Stomach (tissue), 4 donors: Measurements from ENCODE around the gene LRFN2.

ENCODE experiments used
- POLR2A ChIP-seq, 4 donors: fragments of 450-650 bp; IDR thresholded peaks; one replicate each; pipeline ENCODE4 v1.6.1; 2016; ENCODE audit warnings: antibody characterized with exemption in 4 of 4, control low read depth in 2 of 4, mild to moderate bottlenecking in 1 of 4, moderate library complexity in 1 of 4
- TF ChIP-seq, protein P1 (sequence below), 7 experiments: fragments of 450-650 bp in 4 of 7; fragments of 200-600 bp in 3 of 7; sonication (generic) in 3 of 7; IDR thresholded peaks; one replicate each; pipeline ENCODE4 v1.5.1; 2016 to 2019; ENCODE audit warnings: antibody characterized with exemption in 7 of 7, control low read depth in 2 of 7, mild to moderate bottlenecking in 1 of 7

DNA sequence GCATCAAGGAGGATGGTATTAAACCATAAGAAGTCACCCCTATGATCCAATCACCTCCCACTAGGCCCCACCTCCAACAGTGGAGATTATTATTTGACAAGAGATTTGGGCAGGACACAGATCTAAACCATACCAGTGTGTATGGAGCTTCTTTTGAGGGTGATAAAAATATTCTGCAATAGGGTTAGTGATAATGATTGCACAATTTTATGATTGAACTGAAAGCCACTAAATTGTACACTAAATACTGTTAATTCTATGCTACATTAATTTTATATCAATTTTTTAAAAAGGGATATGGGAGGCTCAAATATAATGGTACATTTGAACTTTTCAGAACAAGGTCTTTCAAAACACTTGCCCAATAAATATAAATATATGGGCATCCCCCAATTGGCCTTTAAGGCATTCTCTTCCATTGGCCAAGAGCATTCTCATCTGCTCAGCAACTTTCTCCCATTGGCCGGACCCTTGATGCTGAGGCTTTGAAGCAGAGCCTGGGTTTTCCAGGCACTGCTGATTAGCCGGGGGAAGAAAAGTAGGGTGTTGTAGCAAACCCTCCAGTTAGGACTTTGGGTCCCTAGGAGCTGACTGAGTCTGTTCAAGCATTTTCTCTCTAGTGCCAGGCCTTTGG is 209.9 kb downstream of the LRFN2 start:
- TF ChIP-seq POLR2A (IDR thresholded peaks at IDR 0.05): no peak
- TF ChIP-seq, protein P1, sequence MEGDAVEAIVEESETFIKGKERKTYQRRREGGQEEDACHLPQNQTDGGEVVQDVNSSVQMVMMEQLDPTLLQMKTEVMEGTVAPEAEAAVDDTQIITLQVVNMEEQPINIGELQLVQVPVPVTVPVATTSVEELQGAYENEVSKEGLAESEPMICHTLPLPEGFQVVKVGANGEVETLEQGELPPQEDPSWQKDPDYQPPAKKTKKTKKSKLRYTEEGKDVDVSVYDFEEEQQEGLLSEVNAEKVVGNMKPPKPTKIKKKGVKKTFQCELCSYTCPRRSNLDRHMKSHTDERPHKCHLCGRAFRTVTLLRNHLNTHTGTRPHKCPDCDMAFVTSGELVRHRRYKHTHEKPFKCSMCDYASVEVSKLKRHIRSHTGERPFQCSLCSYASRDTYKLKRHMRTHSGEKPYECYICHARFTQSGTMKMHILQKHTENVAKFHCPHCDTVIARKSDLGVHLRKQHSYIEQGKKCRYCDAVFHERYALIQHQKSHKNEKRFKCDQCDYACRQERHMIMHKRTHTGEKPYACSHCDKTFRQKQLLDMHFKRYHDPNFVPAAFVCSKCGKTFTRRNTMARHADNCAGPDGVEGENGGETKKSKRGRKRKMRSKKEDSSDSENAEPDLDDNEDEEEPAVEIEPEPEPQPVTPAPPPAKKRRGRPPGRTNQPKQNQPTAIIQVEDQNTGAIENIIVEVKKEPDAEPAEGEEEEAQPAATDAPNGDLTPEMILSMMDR (IDR thresholded peaks at IDR 0.05): no peak
